OCI-LY7 (cell line): Measurements from ENCODE around the gene CA11. TPM values are rescaled to one million over a fixed set of nuclear protein-coding genes. Genes with fewer than 3 reads are reported as not detected.

Source experiments
- BruUV-seq: library from RNA; stranded (reverse); fragments of 400-500 nt; replicated peaks from 2 replicates; lab custom pipeline; 2021; lab: Mats Ljungman, UMichigan
- CTCF ChIA-PET: fragments of 300-600 bp; sonication (Branson Sonifier 250); formaldehyde crosslinking; loops from one replicate; lab custom pipeline; 2022; ENCODE audit warnings: antibody characterized with exemption; ENCODE audit not compliant: unreplicated experiment; lab: Charles Lee
- POLR2A ChIA-PET: fragments of 300-600 bp; sonication (Branson Sonifier 250); formaldehyde crosslinking; loops from one replicate; lab custom pipeline; 2022; ENCODE audit warnings: antibody characterized with exemption; lab: Charles Lee
- DNase-seq: peaks from one replicate; pipeline ENCODE4 v3.0.0-alpha.2; 2015; ENCODE audit warnings: low spot score
- H2AFZ ChIP-seq: fragments of 200-600 bp; sonication (generic), shearing (Covaris generic); 2 replicates; pipeline ENCODE4 v1.6.1; 2014; ENCODE audit warnings: mild to moderate bottlenecking, antibody characterized with exemption, low read length, moderate library complexity
- H3K27ac ChIP-seq: fragments of 200-600 bp; sonication (generic); 2 replicates; pipeline ENCODE4 v1.5.1; 2014; ENCODE audit warnings: mixed run types, low read depth, mild to moderate bottlenecking, moderate library complexity, low read length, inconsistent platforms; ENCODE audit not compliant: poor library complexity, severe bottlenecking
- H3K36me3 ChIP-seq: fragments of 200-600 bp; sonication (generic); 2 replicates; pipeline ENCODE4 v1.6.1; 2014; ENCODE audit warnings: mild to moderate bottlenecking, antibody characterized with exemption, low read length, moderate library complexity, mixed read lengths; ENCODE audit not compliant: insufficient read depth
- H3K4me1 ChIP-seq: fragments of 200-600 bp; sonication (generic); 2 replicates; pipeline ENCODE4 v1.5.1; 2014; ENCODE audit warnings: mild to moderate bottlenecking, low read length; ENCODE audit not compliant: insufficient read depth, poor library complexity, severe bottlenecking
- H3K4me2 ChIP-seq: fragments of 200-600 bp; sonication (generic); 2 replicates; pipeline ENCODE4 v1.6.1; 2014; ENCODE audit warnings: mild to moderate bottlenecking, low read length
- H3K4me3 ChIP-seq: fragments of 200-600 bp; sonication (generic); 2 replicates; pipeline ENCODE4 v1.5.1; 2014; ENCODE audit warnings: mild to moderate bottlenecking, low read depth, low read length; ENCODE audit not compliant: poor library complexity, severe bottlenecking
- H3K79me2 ChIP-seq: fragments of 200-600 bp; sonication (generic); 2 replicates; pipeline ENCODE4 v1.6.1; 2016; ENCODE audit warnings: low read depth, mild to moderate bottlenecking, low read length, moderate library complexity, mixed read lengths; ENCODE audit not compliant: insufficient read depth
- H3K9me2 ChIP-seq: fragments of 200-600 bp; sonication (generic); 2 replicates; pipeline ENCODE4 v1.6.1; 2016; ENCODE audit warnings: mild to moderate bottlenecking, low read length, mixed read lengths; ENCODE audit not compliant: insufficient read depth
- H3K9me3 ChIP-seq: fragments of 200-600 bp; sonication (generic); 2 replicates; pipeline ENCODE4 v1.6.1; 2014; ENCODE audit warnings: mild to moderate bottlenecking, mixed run types, low read length, mixed read lengths
- H4K20me1 ChIP-seq: fragments of 200-600 bp; sonication (generic); 2 replicates; pipeline ENCODE4 v1.6.1; 2014; ENCODE audit warnings: mild to moderate bottlenecking, antibody characterized with exemption, low read length, moderate library complexity, mixed read lengths; ENCODE audit not compliant: insufficient read depth
- EZH2phosphoT487 ChIP-seq: fragments of 200-600 bp; sonication (generic); IDR thresholded peaks from 2 replicates; pipeline ENCODE4 v1.6.1; 2018; ENCODE audit warnings: low read depth, borderline replicate concordance, mild to moderate bottlenecking, mixed run types, antibody characterized with exemption, low read length, moderate library complexity, mixed read lengths
- intact Hi-C: fragments of 100-400 bp; cut with micrococcal nuclease; formaldehyde crosslinking; loops from one replicate; pipeline ENCODE4 v1.10.0; 2022; ENCODE audit not compliant: unreplicated experiment
- total RNA-seq, 2 experiments: library from RNA; depleted of rRNA in 1 of 2; stranded (reverse); fragments of >200 nt in 1 of 2; shearing (Covaris generic) in 1 of 2; gene quantifications; 2 replicates each; pipeline ENCODE4 v1.2.3, GENCODE V29; 2014 to 2022
- TF ChIP-seq, protein P1 (sequence below): fragments of 200-600 bp; sonication (generic); conservative IDR thresholded peaks from 2 replicates; pipeline ENCODE4 v1.5.1; 2014; ENCODE audit warnings: mild to moderate bottlenecking, antibody characterized with exemption, low read length, moderate library complexity, mixed read lengths

Gene CA11
- total RNA-seq, 2 experiments from 2014 or later, result 2.5 to 10.8 TPM

DNA sequence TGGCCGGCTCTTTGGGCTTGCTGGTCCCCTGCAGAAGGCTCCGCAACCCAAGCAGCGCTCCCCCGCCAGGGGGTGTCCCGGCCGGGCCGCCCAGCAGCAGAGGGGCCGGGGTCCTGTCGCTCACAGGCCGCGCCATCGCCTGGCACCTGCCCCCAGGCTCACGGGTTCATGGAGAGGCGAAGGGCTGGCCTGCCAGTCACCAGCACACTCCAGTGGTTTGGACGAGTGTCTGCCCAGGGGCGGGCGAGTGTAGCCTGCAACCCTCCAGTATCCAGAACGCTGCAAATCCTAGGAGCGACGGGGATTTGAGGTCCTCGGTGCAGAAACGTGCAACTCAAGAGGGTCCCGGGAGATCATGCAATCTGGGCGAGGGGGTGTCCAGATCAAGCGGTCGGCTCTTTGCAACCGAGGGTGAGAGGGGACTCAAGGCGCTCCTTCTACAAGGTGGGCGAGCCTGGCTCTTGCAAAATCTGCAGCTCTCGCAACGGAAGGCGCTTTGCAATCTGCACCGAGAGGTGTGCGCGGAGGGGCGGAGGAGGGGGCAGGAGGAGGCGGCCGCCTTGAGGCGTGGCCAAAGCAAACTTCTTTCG, 9.0 kb downstream of the CA11 start, which contains the start of gene DBP:
TSS of gene DBP (minus strand) at position 521 of the 590 bp plus-strand sequence. CDS start at position 136, 385 bp downstream.
- no TSS peak for BruUV-seq
- TF ChIP-seq EZH2phosphoT487, result no peak
- TF ChIP-seq, protein P1, sequence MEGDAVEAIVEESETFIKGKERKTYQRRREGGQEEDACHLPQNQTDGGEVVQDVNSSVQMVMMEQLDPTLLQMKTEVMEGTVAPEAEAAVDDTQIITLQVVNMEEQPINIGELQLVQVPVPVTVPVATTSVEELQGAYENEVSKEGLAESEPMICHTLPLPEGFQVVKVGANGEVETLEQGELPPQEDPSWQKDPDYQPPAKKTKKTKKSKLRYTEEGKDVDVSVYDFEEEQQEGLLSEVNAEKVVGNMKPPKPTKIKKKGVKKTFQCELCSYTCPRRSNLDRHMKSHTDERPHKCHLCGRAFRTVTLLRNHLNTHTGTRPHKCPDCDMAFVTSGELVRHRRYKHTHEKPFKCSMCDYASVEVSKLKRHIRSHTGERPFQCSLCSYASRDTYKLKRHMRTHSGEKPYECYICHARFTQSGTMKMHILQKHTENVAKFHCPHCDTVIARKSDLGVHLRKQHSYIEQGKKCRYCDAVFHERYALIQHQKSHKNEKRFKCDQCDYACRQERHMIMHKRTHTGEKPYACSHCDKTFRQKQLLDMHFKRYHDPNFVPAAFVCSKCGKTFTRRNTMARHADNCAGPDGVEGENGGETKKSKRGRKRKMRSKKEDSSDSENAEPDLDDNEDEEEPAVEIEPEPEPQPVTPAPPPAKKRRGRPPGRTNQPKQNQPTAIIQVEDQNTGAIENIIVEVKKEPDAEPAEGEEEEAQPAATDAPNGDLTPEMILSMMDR, result peak; percentile 60
- no peaks in the 10 kb centered on the region for H3K9me3 ChIP-seq
- H3K9me2 ChIP-seq, result no peaks in the 10 kb centered on the region
- H3K79me2 ChIP-seq, result no peaks in the 10 kb centered on the region; the same call in 1 of the 2 replicates
- intact Hi-C loops, result loop anchor here (1.0 to 10.0 kb wide), 3 partner anchors 18 to 1040 kb away; partner anchors contain the start of genes PRMT1, RPL18, RPS11 and SPHK2
- H3K4me1 ChIP-seq, result peaks cover 46% of the 10 kb centered on the region
- peak within 1 kb of the TSS; percentile 94 for H3K27ac ChIP-seq
- H3K4me3 ChIP-seq, result peak within 1 kb of the TSS; percentile 76
- no peak for DNase-seq
- no peaks in the 10 kb centered on the region for H3K36me3 ChIP-seq
- ChIA-PET CTCF (no interaction called here), POLR2A (no interaction called here)
- H4K20me1 ChIP-seq, result no peaks in the 10 kb centered on the region
- peak within 1 kb of the TSS; percentile 97 for H3K4me2 ChIP-seq
- peak within 1 kb of the TSS; percentile 79; the same call in 1 of the 2 replicates for H2AFZ ChIP-seq

DNA sequence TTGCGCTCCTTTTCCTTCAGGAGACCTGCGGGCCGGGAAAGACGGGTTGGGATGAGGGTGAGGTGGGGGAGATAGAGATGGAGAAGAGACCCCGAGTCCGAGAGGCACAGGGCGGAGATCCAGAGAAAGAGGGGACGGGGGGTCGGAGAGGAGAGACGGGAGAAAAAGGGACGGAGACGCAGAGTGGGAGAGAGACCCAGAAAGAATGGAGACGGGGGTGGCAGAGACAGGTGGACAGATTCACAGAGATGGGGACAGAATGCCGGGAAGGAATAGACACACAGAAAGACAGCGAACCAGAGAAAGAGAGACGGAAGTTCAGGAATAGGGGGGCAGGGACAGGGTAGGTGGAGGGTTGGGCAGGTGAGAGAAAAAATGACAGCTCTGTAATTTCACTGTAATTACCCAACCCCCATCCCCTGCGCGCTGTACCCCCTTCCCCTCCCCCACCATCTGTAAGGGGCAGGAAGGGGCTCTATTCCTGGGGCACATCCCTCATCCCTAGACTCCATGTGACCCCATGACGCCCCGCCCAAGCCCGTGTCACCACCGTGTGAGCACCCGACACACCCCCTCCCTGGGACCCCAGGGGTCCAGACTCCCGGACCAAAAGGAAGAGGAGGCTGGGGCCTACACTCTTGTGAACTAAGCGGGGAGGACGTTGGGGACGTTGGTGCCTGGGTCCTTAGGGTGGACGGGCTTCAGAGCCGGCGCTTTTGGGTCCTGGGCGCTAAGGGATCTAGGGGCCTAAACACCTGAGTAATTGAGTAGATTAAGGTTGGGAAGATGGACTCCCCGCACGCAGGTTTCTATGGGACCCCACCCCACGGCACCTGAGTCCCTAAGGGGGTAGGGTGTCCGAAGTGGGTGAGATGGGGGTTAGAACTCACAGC, 9.8 kb downstream of the CA11 start:
- no peak for TF ChIP-seq EZH2phosphoT487
- TF ChIP-seq, protein P1, result no peak
- Histone ChIP-seq H4K20me1 (no peaks in the 10 kb centered on the region), H3K4me1 (peaks cover 46% of the 10 kb centered on the region), H3K79me2 (no peaks in the 10 kb centered on the region; the same call in 1 of the 2 replicates), H3K9me3 (no peaks in the 10 kb centered on the region), H3K9me2 (no peaks in the 10 kb centered on the region), H3K4me3 (peak overlapping the region; percentile 76), H3K27ac (peak overlapping the region; percentile 94), H3K4me2 (peak overlapping the region; percentile 97), H3K36me3 (peaks cover 3% of the 10 kb centered on the region; the same call in 1 of the 2 replicates), H2AFZ (peak overlapping the region; percentile 45; the same call in 1 of the 2 replicates)
- POLR2A ChIA-PET, result no interaction called here
- DNase-seq, result no peak
- no TSS peak for BruUV-seq
- CTCF ChIA-PET, result no interaction called here
- intact Hi-C loops, result loop anchor here (5.0 to 10.0 kb wide), 2 partner anchors 859 to 1041 kb away; partner anchors contain the start of genes PRMT1 and RPS11
